HG02973 (cell line): Measurements from ENCODE around the gene IFT80.

Source experiments
- ATAC-seq: cut with Tn5 transposase; IDR thresholded peaks from one replicate; pipeline ENCODE4 v1.9.1; 2021; ENCODE audit warnings: moderate library complexity; ENCODE audit not compliant: unreplicated experiment

Gene IFT80

DNA sequence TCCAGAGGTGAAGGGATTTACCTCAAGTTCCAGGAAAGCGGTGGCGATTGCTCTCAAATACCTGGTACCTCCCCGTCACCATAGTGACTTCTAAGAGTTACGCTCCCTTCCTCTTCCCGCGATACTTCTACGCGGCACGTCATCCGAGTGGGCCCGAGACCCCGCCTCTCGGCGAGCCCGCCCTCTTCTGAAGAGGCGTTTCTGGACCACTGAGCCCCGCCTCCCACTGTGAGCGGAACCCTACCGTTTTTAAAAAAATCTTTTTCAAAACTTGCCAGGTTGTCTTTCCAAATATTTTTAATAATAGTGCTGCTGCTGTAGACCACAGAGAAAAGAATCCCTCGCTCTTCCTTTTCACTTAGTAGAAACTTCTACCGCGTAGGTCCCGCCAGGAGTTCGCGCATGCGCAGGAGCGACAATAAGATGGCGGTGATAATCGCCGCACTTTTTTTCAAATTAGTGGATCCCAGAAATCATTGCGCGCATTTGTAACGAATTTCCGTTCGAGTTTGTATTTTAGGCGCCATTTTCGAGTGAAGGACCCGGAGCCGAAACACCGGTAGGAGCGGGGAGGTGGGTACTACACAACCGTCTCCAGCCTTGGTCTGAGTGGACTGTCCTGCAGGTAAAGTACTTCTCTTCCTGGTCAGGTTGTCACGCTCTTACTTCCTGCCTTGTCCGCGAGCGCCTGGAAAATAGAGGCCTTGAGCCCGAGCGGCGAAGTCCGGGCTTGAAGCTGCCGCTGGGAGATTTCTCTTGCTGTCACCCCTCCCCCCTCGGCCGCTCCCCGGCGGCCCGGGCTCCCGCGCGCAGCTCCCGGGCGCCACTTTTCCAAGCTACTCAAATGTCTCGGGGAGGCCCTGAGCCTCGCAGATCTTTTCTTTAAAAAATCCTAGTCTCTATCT, at the start of gene IFT80, which contains the start of gene SMC4:
IFT80 (minus strand) TSS at position 101 of the 905 bp plus-strand sequence. CDS start 14,625 bp downstream, outside the sequence.
SMC4 (plus strand) TSS at position 526 of the 905 bp plus-strand sequence. CDS start 1,177 bp downstream, outside the sequence.
- ATAC-seq = peak; percentile 92

DNA sequence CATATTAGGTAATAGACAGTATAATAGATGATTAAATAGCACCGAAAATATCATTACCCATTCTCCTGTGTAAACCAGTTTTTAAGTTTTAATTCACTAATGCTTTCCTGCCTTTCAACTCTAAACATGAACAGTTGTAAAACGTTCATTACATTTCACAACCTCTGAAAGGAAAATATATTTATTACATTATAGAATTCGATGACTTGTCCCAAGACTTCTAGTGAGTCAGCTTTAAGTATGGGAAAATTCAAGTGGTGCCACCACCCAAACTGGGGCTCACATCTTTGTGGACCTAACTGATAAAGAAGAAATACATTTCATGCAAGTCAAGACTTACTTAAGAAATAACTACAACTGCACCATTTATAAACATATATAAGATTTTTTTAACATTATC, 48.5 kb upstream of the IFT80 start:
- no peak for ATAC-seq

DNA sequence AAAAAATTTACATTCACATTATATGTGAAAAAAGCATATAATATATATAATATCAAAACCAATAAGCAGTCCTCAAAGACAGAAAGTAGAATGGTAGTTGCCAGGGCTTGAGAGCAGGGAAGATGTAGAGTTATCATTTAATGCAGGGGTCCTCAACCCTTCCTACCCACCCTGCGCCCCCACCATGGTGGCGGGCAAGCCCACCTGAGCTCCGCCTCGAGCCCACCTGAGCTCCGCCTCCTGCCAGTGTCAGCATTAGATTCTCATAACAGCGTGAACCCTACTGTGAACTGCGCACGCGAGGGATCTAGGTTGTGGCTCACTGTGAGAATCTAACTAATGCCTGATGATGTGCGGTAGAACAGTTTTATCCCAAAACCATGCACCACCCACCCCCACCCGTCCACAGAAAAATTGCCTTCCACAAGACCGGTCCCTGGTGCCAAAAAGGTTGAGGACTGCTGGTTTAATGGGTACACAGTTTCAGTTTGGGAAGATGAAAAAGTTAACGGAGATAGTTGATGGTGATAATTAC, 47.6 kb upstream of the IFT80 start:
- no peak for ATAC-seq

DNA sequence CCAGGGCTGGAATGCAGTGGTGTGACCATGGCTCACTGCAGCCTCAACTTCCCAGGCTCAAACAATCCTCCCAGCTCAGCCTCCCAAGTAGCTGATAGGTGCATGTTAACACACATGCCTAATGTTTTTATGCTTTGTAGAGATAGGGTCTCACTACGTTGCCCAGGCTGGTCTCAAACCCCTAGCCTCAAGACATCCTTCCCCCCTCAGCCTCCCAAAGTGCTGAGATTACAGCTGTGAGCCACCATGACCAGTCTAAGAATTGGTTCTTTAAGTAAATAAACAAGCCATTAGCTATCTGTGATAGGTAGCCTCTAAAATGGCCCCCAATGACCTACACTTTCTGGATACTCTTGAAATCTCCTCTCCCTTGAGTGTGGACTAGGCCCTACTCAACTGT, 46.8 kb upstream of the IFT80 start:
- no peak for ATAC-seq

DNA sequence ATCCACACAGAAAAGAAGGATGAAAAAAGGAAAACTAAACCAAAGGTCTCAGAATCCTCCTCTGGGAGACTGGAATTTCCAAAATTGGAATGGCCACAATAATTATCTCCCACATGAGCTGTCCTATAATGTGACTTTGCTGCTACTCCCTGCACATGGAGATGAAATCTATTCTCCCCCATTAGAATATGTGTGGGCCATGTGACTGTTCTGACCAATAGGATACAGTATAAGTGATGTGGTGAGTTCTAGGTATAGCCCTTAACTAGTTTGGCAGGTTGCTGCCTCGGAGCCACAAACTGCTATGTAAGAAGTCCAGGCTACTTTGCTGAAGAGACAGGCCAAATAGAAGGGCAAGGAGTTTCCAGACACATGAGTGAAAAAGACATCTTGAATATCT, 45.4 kb upstream of the IFT80 start:
- no peak for ATAC-seq

DNA sequence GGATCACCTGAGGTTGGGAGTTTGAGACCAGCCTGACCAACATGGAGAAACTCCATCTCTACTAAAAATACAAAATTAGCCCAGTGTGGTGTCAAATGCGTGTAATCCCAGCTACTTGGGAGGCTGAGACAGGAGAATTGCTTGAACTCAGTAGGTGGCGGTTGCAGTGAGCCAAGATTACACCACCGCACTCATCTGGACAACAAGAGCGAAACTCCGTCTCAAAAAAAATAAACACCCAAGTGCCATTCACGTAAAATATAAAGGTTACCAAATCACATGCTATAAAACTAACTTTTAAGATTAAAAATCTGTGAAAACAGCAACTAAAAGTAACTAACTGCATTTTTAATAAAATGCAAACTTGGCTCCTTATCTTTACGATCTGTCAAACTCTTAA, 41.7 kb upstream of the IFT80 start:
- no peak for ATAC-seq

DNA sequence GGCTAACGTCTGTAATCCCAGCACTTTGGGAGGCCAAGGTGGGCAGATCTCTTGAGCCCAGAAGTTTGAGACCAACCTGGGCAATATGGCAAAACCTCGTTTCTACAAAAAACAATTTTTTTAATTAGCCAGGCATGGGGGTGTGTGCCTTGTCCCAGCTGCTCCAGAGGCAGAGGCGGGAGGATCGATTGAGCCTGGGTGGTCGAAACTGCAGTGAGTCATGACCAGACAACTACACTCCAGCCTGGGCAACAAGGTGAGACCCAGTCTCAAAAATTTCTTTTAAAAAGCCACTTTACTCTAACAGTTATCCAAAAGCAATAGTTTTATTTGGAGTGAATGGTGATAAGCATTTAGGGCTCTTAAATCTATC, 38.0 kb upstream of the IFT80 start:
- no peak for ATAC-seq

DNA sequence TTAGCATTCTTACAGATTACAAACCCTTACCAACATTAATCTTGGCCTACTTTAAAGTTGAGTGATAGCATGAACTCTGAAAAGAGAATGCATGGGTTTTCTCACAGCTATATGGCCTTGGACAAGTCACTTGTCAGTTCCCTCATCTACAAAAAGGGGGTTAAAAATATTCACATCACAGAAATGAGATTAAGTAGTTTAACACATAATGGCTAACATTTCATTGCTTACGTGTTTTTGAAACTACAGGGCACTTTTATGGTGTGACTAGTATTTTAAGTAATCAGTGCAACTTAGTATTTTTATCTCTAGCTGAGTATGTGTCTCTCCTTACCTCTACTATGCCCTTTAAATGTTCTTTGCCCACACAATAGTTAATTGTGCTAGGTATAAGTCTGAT, 36.7 kb upstream of the IFT80 start:
- no peak for ATAC-seq

DNA sequence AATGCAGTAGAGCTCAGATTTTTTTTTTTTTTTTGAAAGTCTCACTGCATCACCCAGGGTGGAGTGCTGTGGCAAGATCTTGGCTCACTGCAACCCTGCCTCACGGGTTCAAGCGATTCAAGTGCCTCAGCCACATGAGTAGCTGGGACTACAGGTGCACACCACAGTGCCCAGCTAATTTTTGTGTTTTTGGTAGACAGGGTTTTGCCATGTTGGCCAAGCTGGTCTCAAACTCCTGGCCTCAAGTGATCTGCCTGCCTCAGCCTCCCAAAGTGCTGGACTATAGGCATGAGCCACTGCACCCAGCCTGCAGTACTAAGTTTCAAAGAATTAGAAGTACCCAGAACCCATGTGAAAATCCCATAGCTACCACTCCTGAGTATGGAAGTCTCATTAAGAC, 36.1 kb upstream of the IFT80 start:
- ATAC-seq = no peak

DNA sequence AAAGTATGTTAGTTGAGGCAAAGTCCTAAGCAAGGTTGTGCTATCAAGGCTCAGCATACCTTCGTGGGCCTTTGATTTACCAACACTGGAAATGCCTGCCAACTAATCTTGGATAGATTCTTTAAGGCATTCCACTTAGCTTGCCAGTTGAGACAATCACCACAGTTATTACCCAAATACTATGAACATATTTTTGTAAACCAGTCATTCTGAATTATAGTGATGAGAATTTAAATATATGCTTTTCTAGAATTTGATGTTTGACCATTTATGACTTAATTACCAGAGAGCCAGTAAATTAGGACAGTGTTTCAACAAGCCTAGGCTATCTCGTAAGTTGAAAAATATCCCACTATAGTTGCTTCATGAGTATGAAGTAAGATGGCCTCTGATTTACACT, 35.0 kb upstream of the IFT80 start:
- no peak for ATAC-seq

DNA sequence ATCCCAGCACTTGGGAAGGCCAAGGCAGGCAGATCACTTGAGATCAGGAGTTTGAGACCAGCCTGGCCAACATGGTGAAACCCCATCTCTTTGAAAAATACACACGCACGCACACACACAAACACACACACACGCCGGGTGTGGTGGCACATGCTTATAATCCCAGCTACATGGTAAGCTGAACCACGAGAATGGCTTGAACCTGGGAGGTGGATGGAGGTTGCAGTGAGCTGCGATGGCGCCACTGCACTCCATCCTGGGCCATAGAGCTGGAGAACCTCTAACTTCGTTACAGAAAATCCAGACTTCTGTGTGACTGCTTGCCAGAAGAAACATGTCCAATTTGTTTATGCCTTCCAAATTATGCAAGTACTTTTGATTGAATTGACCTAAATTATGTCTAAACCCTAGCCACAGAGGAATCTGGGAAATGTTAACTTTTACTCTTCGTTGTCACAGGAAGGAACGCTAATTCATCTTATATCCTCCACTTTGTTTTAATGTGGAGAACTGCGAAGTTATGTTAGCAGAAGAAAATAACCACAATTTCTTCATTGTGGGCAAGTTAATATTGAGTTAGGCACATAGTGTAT, 28.9 kb upstream of the IFT80 start:
- ATAC-seq = no peak

DNA sequence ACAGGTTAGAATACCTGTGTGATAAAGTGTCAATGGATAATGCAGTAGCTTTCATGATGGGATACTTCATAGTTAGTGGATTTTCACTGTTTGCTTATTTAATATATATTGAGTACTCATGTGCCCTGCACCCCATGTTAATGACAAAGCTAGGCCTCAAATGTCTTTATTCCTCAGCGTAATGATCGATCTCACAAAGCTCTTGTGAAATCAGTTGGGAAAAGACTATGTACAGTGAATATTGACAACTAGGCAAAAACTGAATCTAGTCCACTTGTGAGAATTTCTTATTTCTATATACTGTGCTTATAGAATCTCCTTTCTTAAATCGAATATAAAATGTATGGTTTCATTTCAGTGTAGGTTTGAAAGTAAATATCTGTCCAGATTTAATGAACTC, 18.3 kb upstream of the IFT80 start:
- no peak for ATAC-seq

DNA sequence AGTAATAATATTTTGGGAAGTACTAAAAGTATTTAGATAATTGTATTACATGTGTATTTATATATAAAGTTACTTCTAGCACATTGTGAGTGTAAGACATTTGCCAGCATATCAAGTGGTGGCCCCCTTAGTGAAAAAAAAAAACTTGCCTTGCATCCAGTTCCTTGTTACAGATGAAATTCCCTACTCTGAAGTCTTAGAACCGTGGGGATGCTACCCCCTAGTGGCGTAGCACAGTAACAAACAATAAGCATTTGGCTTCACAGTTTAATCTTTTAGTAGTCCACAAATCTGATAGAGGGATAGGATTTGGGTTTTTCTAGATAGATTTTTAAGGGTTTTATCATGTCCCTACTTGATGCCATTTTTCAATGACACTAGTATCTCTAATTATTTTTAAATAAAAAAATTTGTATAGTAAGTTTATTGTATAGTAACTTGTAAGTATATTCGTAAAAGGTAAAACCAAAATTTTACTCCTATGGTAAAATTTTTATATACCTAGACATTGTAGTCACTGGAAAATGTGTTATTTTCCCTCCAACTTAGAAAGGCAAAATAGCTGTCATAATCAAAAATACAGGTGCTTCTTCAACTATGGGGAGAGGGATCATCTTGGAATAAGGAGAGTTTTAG, 14.7 kb upstream of the IFT80 start:
- ATAC-seq = peak; percentile 78

DNA sequence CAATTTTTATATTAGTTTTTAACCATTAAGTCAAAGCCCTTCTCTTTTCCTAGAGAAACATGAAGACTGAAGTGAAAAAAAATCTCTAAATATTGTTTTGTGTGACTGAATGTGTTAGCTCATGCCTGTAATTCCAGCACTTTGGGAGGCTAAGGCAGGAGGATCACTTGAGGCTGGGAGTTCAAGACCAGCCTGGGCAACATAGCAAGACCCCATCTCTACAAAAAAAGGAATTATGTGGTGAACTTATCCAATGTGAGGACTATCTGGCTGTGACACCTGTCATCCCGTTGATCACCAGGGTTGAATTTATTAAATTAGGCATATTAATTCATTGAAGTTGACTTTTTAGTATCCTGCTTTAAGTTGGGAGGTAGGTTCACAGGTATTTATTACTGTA, 13.5 kb upstream of the IFT80 start:
- ATAC-seq = no peak

DNA sequence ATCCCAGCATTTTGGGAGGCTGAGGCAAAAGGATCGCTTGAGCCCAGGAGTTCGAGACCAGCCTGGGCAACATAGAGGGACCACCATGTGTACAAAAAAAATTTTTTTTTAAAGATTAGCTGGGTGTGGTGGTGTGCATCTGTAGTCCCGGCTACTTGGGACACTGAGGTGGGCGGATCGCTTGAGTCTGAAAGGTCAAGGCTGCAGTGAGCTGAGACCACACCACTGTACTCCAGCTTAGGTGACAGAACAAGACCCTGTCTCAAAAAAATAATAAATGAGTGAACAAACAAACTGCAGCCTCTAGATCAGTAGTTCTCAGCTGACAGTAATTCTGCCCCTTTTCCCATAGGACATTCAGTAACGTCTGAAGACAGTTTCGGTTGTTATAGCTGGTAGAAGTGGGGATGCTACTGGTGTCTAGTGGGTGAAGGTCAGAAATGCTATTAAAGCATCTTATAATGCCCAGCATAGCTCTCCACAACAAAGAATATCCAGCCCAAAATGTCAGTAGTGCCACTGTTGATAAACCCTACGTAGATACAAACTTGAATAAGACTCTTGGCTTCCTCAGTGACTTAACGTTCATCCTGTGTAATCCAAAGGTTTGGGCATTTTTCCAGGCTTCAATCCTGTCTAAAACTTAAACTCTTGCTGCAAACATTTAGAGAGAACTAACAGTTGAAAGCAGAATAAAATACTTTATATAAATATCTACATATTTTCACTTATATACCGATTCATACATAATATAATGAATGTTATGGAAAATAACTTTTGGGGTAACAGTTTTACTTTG, 11.0 kb upstream of the IFT80 start:
- ATAC-seq = no peak

DNA sequence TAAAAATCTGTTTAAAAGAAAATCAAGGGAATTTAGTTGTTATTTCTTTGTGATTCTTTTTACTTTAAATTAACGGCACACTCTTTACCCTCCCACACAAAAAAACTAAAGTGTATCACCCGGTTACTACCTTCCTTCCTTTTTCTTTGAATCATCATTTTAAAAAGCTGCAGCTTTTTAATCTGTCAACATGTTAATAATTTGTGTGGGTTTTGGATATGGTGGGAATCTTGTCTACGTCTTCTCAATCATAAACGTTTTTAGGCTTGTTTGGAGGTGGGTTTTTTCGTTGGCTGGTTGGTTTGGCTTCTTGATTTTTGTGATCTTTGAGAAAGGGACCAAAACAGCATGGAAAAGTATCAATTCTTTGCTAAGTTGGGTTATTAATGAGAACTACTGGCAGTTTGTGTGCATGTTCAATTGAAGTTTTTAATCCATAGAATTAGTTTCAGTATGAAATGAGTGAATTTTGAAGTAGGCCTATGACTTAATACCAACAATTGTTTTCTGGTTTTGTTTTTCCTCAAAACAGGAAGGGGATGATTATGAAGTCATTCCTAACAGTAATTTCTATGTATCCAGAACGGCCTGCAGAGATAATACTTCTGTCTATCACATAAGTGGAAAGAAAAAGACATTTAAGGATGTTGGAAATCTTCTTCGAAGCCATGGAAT, 4.9 kb upstream of the IFT80 start:
- no peak for ATAC-seq

DNA sequence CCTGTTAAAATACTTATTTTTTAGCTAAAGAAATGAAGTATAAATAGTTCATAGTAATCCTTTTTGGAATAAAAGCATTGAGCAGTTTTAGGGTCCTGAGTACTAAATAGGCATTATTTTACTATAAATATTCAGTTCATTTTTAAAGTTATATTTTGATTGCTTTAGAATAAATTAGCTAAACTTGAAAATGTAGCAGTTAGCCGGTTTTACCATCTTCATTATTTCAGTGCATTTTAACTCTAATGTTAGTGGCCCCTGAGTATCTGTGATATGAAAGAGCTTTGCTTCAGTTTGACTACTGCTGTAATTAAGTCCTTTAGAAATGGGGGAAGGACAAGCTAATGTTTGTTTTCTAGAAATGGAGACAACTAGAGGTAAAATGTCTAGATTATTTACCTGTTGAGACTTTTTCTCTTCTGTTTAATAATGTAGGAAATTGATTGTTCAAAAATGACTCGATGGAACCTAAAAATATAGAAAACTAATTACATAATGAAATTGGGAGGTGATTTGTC, 4.1 kb upstream of the IFT80 start:
- no peak for ATAC-seq

DNA sequence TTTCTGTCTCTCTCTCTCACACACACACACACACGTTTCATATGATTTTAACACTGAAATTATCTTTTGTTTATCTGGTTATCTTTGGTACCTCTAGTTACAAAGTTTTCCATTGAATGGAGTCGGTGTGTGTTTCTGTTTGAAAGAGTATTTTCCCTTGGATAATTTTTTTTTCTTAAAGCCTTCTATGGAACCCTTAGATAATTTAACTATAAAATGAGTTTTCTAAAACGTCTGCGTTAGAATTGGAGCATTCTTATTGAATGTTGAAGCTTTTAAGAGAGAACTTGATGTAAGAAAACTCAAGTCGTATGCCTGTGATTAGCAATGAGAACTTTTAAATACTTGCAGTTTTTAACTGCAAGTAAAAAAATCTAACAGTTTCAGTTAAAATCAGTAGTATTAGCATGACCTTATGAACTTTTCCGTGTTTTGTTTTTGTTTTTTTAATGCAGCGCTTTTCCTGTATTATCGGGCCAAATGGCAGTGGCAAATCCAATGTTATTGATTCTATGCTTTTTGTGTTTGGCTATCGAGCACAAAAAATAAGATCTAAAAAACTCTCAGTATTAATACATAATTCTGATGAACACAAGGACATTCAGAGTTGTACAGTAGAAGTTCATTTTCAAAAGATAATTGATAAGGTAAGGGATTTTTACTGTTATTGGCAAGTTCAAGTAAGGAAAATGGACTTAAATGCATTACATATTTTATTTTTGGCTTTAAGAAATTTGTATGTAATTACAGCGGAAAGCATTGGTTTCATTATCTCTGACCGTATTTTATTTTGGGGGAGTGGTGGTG, 3.4 kb upstream of the IFT80 start:
- no peak for ATAC-seq
